D721Med (cell line): Measurements from ENCODE around the gene IL15RA.

ENCODE experiments used
- DNase-seq: peaks from one replicate; pipeline ENCODE4 v3.0.0; 2011; ENCODE audit warnings: low spot score; ENCODE audit not compliant: insufficient read length
- FAIRE-seq: peaks from 2 replicates; lab custom pipeline; 2011; peaks lifted over from hg19 to GRCh38; lab: Jason Lieb, UNC
- CTCF ChIP-seq: IDR thresholded peaks from 2 replicates; pipeline ENCODE4 v1.5.1; 2012; ENCODE audit warnings: mild to moderate bottlenecking, control low read depth; ENCODE audit not compliant: insufficient read depth; ENCODE audit errors: missing control alignments

IL15RA gene

DNA sequence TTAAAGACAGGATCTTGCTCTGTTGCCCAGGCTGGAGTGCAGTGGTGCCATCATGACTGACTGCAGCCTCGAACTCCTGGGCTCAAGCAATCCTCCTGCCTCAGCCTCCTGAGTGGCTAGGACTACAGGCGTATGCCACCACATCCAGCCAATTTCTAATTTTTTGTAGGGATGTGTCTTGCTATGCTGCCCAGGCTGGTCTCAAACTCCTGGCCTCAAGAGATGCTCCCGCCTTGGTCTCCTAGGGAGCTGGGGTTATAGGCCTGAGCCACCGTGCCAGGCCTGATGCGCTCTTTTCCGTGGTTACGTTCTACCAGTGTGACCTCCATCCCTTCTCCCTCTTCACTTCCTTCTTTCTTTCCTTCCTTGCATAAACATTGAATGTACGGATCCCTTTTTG, 34.2 kb upstream of the IL15RA start:
- DNase-seq (no peak), FAIRE-seq (no peak)
- no peak for TF ChIP-seq CTCF

- DNase-seq, result no peak
- TF ChIP-seq CTCF, result no peak
- FAIRE-seq, result no peak
These were observed 33.2 kb upstream of the IL15RA start for GRCh38 chr10:6010569-6010968.

GRCh38 chr10:6009961-6010360, 32.6 kb upstream of the IL15RA start:
- no peak for FAIRE-seq
- no peak for TF ChIP-seq CTCF
- DNase-seq, result no peak

GRCh38 chr10:6009150-6009549, 31.8 kb upstream of the IL15RA start:
- no peak for FAIRE-seq
- no peak for DNase-seq
- TF ChIP-seq CTCF, result no peak

DNA sequence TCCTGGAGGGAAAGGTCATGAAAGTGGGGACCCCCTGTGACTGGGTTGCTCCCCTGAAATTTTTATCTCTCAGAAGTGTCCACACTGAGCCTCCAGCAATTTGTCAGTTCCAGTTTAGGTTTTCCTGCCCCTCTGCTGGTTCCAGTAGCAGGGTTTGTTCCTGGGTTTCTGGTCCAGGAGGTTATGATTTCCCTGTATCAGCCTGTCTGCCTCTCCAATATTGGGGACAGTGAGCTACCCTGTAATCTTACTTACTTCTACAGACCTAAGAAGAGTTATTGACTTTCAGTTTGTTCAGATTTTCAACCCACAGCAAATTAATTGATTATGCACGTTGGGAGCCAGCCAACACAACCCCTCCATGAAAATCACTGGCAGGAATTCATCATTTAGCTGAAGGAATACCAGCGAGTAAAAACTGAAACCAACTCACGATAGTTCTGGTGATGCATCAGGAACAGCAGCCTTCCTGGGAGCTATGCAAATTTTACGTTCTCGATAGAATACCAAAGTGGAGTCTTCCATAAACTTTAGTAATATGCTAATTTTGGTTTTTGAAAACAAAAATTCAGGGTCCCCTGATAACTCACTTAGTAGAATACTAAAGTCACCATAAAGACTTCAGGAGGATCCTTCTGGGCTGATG, 31.3 kb upstream of the IL15RA start:
- FAIRE-seq (no peak), DNase-seq (no peak)
- TF ChIP-seq CTCF, result no peak

DNA sequence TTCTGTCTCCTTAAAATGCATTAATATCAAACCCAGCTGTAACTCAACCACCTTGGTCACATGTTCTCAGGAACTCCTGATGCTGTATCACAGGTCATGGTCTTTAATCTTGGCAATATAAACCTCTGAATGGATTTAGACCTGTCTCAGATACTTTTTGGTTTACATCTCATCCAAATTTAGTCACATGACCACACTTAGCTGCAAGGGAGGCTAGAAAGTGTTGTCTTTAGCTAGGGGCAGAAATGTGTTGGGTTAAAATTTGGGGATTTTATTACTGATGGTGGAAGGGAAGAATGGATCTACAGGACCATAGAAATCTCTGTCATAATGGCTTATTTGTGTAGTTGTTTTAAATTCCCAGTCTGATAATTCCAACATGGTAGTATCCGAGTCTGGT, 29.6 kb upstream of the IL15RA start:
- FAIRE-seq, result no peak
- no peak for TF ChIP-seq CTCF
- DNase-seq, result no peak

GRCh38 chr10:6006546-6006945, 29.2 kb upstream of the IL15RA start:
- TF ChIP-seq CTCF, result no peak
- FAIRE-seq (no peak), DNase-seq (no peak)
